GM13976 (cell line): ENCODE measurements around the gene TRAK2.
"Not testable (repeated sequence)": the region's sequence is repeated elsewhere in the genome, so short reads cannot be mapped to it uniquely, and the experiment has no call there.

ENCODE experiments used
- DNase-seq: peaks from one replicate; pipeline ENCODE4 v3.0.0; 2012; ENCODE audit warnings: low spot score
- CTCF ChIP-seq: IDR thresholded peaks from 2 replicates; pipeline ENCODE4 v1.5.1; 2012; ENCODE audit warnings: borderline replicate concordance, mild to moderate bottlenecking; ENCODE audit not compliant: insufficient read depth; ENCODE audit errors: extremely low read depth, missing control alignments, control extremely low read depth
- in situ Hi-C: fragments of 300-500 bp; cut with MboI; formaldehyde crosslinking; loops from one replicate; pipeline ENCODE4 v1.12.0; 2022; ENCODE audit warnings: low sequenced_read_pairs, mixed read lengths, inconsistent platforms; ENCODE audit not compliant: unreplicated experiment

TRAK2 gene

DNA sequence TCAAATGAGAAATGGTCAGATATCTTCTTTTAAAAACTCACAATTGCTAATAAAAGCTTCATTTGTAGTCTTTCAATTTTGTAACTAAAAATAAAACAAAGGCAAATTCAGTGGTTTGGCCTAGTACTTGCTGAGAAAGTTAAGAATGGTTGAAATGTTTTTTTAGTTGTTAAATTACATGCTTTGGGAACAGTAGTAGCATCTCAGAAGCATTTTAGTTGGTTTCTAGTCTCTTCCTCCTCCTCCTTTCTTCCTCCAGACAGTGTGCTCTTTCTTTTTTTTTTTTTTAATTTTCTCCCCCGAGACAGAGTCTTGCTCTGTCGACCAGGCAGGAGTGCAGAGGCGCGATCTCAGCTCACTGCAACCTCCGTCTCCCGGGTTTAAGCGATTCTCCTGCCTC is 9.8 kb downstream of the TRAK2 start:
- TF ChIP-seq CTCF, result no peak
- in situ Hi-C loops, result no loop called here
- DNase-seq, result no peak

DNA sequence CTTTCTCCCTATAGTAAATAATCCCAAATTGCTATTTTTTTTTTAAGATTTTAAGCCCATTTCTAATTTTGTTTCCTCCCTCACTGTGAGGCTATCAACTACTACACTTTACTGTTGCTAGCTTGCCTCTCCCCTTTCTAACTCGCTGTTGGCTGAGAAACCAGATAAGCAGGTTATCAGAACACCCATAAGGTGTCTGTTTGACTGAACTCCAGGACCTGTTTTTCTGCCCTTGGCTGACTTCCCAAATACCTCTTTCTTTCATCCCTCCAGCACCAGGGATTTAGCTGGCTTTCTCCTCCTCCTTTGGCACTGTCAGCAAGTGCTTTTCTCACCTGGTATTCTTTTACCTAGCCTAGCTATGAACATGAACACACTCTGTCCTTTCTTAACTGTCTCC is 11.1 kb downstream of the TRAK2 start:
- in situ Hi-C loops, result no loop called here

GRCh38 chr2:201439336-201439922 is 11.8 kb downstream of the TRAK2 start:
- DNase-seq, in situ Hi-C loops: not testable (repeated sequence)

More for the DNA sequence above, 11.1 kb downstream of the TRAK2 start:
- TF ChIP-seq CTCF, result no peak
- DNase-seq, result no peak

DNA sequence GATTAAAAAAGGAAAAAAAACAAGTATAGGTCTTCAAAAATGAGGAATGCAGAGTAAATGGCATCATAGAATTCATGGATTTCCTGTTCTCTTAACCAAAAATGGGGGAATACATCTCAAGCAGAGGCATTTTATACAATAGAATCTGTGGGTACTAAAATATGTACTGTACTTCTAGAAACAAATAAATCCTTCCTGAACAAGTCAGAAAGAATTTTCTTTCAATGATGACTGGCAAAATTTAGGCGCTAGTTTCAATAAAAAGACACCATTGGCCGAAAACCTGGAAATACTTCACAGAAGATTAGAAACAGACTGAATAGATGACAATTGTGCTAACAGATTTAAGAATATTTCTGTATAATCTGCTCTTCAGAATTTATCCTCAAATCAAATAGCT is 15.1 kb downstream of the TRAK2 start:
- no peak for TF ChIP-seq CTCF
- in situ Hi-C loops, result no loop called here
- DNase-seq, result no peak

- DNase-seq, result no peak
- in situ Hi-C loops, result no loop called here
- TF ChIP-seq CTCF, result no peak
These were observed 17.8 kb downstream of the TRAK2 start for GRCh38 chr2:201433394-201433995.

DNA sequence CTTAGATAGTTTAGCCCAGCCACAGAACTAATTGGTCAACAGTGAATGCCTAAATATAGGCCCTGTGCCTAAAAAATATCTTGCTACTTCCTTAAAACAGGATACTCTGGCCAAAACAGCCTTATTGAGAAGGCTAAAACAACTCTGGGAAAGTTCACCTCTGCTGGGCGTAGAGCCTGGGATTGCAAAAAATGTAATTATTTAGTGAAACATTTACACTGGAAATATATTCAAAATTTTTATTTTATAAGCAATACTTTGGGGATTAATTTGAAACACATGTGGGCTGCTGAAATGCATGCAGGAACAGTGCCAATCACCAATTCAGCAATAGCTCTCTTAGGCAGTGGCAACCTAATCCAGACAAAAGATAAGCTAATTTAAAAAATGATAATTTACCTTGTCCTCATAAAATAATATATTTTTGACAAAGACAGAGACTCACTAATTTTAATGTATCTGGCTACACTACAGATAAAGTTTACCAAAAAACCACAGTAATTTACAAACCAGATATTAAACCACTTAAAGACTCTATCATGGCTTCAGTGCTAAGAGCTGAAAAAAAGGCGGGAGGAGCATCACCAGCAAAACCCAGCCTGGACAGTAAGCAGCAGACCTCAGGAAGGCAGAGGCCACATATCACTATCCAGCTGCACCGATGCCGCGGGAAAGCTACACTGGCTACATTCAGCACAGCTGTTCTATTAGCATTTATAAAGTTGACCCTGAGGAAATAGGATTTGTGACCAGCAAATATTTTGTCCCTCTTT is 18.5 kb downstream of the TRAK2 start:
- DNase-seq, result no peak
- in situ Hi-C loops, result no loop called here
- no peak for TF ChIP-seq CTCF

- DNase-seq, result no peak
- in situ Hi-C loops, result no loop called here
- TF ChIP-seq CTCF, result no peak
These were observed 19.1 kb downstream of the TRAK2 start for GRCh38 chr2:201432038-201432620.
